Left ventricle myocardium inferior (tissue), 1 donor: Measurements from ENCODE around the gene ZNF559. TPM values are rescaled to one million over a fixed set of nuclear protein-coding genes. Genes with fewer than 3 reads are reported as not detected.

Experiments used
- DNase-seq: peaks from one replicate; pipeline ENCODE4 v3.0.0-alpha.2; 2020
- H3K27ac ChIP-seq: fragments of 200-600 bp; replicated peaks from 2 replicates; pipeline ENCODE4 v1.8.0; 2021
- H3K27me3 ChIP-seq: fragments of 200-600 bp; 2 replicates; pipeline ENCODE4 v1.8.0; 2021; ENCODE audit warnings: low read depth
- H3K36me3 ChIP-seq: fragments of 200-600 bp; 2 replicates; pipeline ENCODE4 v1.8.0; 2021
- H3K4me1 ChIP-seq: fragments of 200-600 bp; 2 replicates; pipeline ENCODE4 v1.8.0; 2021
- H3K4me3 ChIP-seq: fragments of 200-600 bp; 2 replicates; pipeline ENCODE4 v1.8.0; 2021; ENCODE audit warnings: mild to moderate bottlenecking, moderate library complexity
- H3K9me3 ChIP-seq: fragments of 200-600 bp; replicated peaks from 2 replicates; pipeline ENCODE4 v1.8.0; 2021
- CTCF ChIP-seq: fragments of 200-600 bp; IDR thresholded peaks from 2 replicates; pipeline ENCODE4 v1.8.0; 2021; ENCODE audit warnings: antibody characterized with exemption, mild to moderate bottlenecking, borderline replicate concordance
- intact Hi-C: fragments of 100-400 bp; cut with micrococcal nuclease; formaldehyde crosslinking; loops from one replicate; pipeline ENCODE4 v1.11.0; 2022
- total RNA-seq: library from RNA; stranded (reverse); fragmentation: NEBNext Ultra II Directional; extraction: Animal tissue kit (Norgen Biotek cat#: 25700); gene quantifications from one replicate; pipeline ENCODE4 v1.2.1, GENCODE V29; 2021
- donor health status: DM: no; HTN: yes; CAD: no; lungs with severe emphysema.

The ZNF559 gene
- total RNA-seq, 1 donor from 2014 or later = 19.1 TPM

- no peak for TF ChIP-seq CTCF
- H3K27ac ChIP-seq = no peak overlapping the region
- H3K27me3 ChIP-seq = no peaks in the 10 kb centered on the region
- intact Hi-C loops = no loop called here
- no peak overlapping the region for H3K4me3 ChIP-seq
- H3K9me3 ChIP-seq = peaks cover 100% of the 10 kb centered on the region
- DNase-seq = no peak
- H3K36me3 ChIP-seq = peaks cover 100% of the 10 kb centered on the region
- no peaks in the 10 kb centered on the region for H3K4me1 ChIP-seq
These were observed 29.0 kb downstream of the ZNF559 start for GRCh38 chr19:9353011-9353410.

GRCh38 chr19:9354651-9355050, 30.7 kb downstream of the ZNF559 start:
- TF ChIP-seq CTCF = no peak
- H3K9me3 ChIP-seq = peaks cover 100% of the 10 kb centered on the region

GRCh38 chr19:9362905-9363304, 38.9 kb downstream of the ZNF559 start, which contains the start of gene ZNF177:
Gene ZNF177 (plus strand): TSS chr19:9363013. CDS start chr19:9378312, 15,299 bp downstream.
- no peaks in the 10 kb centered on the region for H3K27me3 ChIP-seq
- H3K9me3 ChIP-seq = peaks cover 100% of the 10 kb centered on the region

More at GRCh38 chr19:9354651-9355050, 30.7 kb downstream of the ZNF559 start:
- no peak for DNase-seq
- Histone ChIP-seq H3K4me3 (no peak overlapping the region), H3K4me1 (no peaks in the 10 kb centered on the region), H3K36me3 (peaks cover 100% of the 10 kb centered on the region), H3K27ac (no peak overlapping the region), H3K27me3 (no peaks in the 10 kb centered on the region)
- intact Hi-C loops = no loop called here

GRCh38 chr19:9370738-9371619, 47.0 kb downstream of the ZNF559 start:
- DNase-seq = no peak
- no peaks in the 10 kb centered on the region for H3K27me3 ChIP-seq
- intact Hi-C loops = no loop called here
- no peak overlapping the region for H3K27ac ChIP-seq
- H3K4me3 ChIP-seq = no peak overlapping the region
- H3K4me1 ChIP-seq = no peaks in the 10 kb centered on the region
- peaks cover 100% of the 10 kb centered on the region for H3K36me3 ChIP-seq
- peaks cover 100% of the 10 kb centered on the region for H3K9me3 ChIP-seq
- TF ChIP-seq CTCF = no peak

More at GRCh38 chr19:9362905-9363304, 38.9 kb downstream of the ZNF559 start, which contains the start of gene ZNF177:
- DNase-seq = no peak
- Histone ChIP-seq H3K36me3 (peaks cover 88% of the 10 kb centered on the region), H3K4me1 (peaks cover 3% of the 10 kb centered on the region), H3K4me3 (peak within 1 kb of the TSS; percentile 52), H3K27ac (no peak within 1 kb of the TSS)
- intact Hi-C loops = no loop called here
- TF ChIP-seq CTCF = no peak

- Histone ChIP-seq H3K36me3 (peaks cover 100% of the 10 kb centered on the region), H3K27ac (no peak overlapping the region), H3K4me3 (no peak overlapping the region), H3K27me3 (no peaks in the 10 kb centered on the region), H3K4me1 (no peaks in the 10 kb centered on the region), H3K9me3 (peaks cover 100% of the 10 kb centered on the region)
- no peak for TF ChIP-seq CTCF
- intact Hi-C loops = no loop called here
- DNase-seq = no peak
These were observed 57.4 kb downstream of the ZNF559 start for GRCh38 chr19:9381361-9381785.

Other genes with a start within 250 kb of the ZNF559 start
- not detected for gene OR1M1, start 237.1 kb upstream of the ZNF559 start, total RNA-seq
- gene OR7G2, start 216.7 kb upstream of the ZNF559 start, total RNA-seq = not detected
- gene OR7G1, start 208.4 kb upstream of the ZNF559 start, total RNA-seq = not detected
- gene OR7G3, start 197.2 kb upstream of the ZNF559 start, total RNA-seq = not detected
- gene ZNF317, start 183.8 kb upstream of the ZNF559 start, total RNA-seq = 15.1 TPM
- gene OR7D2, start 145.2 kb upstream of the ZNF559 start, total RNA-seq = 0.16 TPM
- not detected for gene OR7D4, start 104.6 kb upstream of the ZNF559 start, total RNA-seq
- gene OR7E24, start 73.2 kb upstream of the ZNF559 start, total RNA-seq = not detected
- 3.9 TPM for gene ZNF699, start 14.3 kb upstream of the ZNF559 start, total RNA-seq
- 3.5 TPM for gene ZNF177, start 38.8 kb downstream of the ZNF559 start, total RNA-seq
- 8.8 TPM for gene ZNF266, start 111.4 kb downstream of the ZNF559 start, total RNA-seq
- 0.16 TPM for gene ZNF560, start 174.4 kb downstream of the ZNF559 start, total RNA-seq
- gene ZNF426, start 214.5 kb downstream of the ZNF559 start, total RNA-seq = 14.1 TPM